Eye (tissue), 1 donor: ENCODE results near the gene RBBP8NL.

Experiments
- DNase-seq: peaks from one replicate; pipeline ENCODE4 v3.0.0-alpha.2; 2015

The RBBP8NL gene

DNA sequence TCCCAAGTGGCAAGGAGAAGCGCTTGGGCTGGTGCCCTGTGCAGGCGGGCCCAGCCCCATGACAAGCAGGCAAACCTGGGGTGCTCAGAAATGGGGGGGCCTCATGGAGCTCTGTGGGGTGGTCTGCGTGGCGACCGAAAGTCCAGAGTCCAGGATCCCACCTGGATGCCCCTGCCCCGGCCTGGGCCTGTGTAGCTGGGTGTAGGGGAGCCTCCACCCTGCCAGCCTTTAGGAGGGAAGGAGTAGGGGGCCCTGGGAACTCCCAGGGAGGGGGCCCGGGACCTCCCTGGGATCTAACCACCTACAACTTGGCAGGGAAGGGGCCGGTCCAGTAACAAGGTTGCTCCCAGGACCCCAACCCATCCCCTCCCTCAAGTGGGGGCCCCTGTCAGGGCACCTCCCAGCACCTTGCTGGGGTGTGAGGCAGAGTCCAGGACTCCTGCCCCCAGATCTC, 55.7 kb downstream of the RBBP8NL start:
- no peak for DNase-seq

DNA sequence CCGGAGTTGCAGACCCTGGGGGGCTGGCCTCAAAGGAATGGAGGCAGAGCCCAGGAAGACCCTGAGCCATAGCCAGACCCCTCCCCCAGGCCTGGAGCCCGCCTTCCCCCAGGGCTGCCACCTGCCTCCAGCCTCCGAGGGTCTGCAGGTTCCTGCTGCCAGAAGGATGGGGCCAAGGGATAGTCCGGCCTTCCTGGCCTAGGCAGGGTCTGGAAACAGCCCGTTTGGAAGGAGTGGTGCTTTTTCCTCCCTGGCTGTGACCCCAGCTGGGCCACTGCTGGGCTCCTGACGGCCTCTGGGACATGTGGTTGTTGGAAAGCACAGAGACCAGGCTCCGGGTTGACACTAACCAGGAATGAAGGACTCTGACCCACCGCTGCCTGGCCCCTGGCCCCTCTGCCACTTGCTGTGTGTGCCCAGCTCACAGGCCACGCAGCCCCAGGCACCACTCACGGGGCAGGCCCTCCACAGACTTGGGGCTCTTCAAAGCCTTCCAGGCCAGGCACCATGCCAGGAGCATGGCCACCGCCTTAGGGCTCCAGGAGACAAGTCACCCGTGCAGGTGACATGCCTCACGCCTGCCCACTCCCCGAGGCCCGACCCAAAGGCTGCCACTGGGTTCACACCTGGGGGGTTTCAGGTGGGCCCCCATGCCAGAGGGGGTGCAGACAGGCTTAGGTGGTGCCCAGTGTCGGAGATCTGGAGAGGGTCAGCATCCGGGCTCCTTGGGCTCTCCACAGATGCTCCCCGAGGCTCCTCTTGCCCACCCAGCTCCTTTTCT, 56.3 kb downstream of the RBBP8NL start:
- peak; percentile 42 for DNase-seq

DNA sequence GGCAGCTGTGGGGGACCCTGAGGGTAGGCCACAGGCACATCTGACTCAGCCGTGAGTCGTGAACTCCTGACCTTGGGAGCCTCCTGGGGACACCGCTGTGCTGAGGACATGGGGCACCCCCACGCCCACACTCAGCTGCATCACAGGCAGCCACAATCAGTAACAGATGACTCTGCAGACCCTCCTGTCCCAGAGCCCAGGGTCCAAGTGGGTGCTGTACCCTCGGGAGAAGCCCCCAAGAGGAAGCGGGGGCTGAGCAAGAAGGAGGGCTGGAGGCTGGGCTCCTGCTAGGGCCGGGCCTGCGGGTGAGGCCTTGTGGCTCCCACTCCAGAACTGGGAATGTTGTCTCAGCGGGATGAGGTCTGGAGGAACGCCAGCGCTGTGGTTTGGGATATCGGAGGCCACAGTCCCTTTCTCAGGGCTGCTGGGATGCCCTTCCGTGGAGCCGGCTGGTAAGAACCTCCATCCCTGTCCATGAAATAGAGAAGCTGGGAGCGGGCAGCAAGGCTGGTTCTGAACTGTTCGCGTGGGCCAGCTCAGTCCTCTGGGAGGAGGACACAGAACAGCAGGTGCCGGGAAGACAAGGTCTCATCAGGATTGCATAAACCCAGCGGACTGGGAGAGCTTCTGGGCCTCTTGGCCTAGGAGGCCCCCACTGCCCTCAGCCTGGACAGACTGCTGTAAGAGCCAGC, 57.1 kb downstream of the RBBP8NL start:
- DNase-seq = peak; percentile 53

DNA sequence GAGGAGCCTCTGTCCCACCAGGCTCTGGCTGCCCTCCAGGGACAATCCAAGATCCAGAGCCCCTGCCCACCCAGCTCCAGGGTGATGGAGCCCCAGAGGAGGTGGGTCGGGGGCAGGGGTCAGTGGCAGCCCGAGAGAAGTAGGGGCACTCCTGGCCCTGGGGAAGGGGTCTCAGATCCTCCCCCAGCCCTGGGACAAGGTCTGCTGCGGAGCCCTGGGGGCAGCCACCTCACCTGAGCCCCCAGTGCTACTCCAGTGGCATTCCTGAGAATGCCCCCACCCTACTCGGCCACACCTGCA, 57.6 kb downstream of the RBBP8NL start:
- no peak for DNase-seq

DNA sequence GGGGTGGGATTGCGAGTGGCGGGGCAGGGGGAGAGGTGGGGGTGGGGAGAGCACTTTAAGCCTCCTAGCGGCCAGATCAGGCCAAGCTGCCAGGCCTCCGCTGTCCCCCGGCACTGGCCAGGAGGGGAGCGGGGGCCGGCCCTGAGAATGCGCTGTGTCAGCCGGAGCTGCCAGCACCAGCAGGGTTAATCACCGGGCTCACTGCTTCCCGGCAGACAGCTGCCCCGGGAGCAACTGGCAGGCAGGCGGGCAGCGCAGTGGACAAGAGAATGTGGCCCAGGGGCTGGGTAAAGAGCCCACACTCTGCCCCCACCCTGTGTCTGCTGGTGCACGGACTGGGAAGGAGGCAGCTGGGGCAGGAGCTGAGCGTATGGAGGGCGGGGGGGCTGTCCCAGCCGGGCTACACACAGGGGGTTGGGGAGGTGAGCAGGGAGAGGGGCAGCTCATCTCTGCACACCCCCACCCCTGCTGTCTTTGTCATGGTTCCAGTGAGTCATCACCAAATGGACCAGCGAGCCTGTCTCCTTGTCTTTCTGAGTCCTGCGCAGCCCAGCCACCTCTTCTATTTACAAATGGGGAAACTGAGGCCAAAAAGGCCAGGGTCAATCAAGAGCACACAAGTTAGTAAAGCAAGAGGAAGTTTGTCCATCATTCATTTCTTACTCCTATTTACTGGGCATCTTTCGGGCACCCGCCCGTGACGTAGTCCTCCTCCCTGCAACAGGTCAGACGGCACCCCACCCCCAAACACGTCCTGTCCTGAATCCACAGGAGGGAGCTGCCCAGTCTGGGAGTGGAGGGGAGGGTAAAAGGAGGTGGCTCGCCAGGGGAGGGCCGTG, 58.1 kb downstream of the RBBP8NL start:
- peak; percentile 86 for DNase-seq

DNA sequence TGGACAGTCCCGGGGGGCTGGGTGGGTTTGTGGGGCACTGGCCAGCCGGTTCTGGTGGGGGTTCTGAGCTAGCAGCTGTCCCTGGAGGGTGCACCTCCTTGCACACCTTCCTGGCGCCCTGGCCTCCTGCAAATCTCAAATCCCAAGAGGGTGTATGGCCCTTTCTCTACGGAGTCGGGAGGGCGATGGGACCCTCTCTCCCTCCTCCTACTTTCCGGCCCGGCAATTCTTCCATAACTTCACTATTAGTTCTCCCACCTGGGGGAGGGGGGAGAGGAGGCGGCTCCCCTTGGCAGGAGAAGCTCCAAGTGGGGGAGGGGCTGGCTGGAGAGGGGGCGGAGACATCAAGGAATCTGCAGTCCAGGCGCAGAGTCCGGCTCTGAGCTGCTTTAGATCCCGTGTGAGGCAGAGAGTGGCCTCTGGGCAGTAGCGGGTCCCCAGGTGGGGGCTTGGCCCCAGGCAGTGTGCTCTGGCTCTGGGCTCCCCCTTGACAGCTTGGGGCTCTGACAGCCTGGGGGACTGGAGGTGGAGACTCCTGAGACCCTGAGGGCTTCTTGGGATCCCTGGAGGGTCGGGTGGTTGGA, 58.9 kb downstream of the RBBP8NL start:
- peak; percentile 80 for DNase-seq

DNA sequence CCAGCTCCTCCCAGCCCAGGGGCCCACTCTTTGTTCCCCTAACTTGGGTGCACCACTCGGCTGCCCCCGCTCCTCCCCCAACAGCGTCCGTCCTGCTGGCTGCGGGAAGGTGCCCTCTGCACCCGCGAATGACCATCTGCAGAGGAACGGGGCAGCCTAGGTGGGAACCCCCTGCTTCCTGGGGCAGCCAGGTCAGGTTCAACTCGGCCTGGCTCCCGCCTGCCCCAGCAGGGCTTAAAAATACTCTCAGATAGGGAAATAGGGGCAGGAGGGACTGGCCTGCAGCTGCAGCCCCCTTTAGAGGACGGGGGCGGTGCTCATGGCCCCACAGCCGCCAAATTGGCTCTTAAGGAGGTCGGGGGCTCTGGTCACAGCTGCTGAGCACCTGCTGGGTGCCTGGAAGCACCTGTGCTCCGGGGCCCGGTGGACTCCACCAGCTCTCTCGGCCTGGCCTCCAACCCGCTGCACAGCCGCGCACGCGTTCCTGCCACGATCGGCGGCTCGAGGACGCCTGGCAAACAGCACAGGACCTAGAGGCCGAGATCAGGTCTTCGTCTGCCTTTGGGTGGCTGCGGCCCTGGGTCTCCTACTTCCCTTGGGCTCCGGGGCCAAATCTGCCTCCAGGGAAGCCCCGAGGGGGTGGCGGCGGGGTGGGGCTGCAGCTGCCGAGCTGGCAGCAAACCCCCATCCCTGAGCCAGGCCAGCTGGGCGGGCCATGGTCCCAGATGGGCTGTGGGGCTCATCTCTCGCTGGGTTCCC, 59.5 kb downstream of the RBBP8NL start:
- peak; percentile 78 for DNase-seq

DNA sequence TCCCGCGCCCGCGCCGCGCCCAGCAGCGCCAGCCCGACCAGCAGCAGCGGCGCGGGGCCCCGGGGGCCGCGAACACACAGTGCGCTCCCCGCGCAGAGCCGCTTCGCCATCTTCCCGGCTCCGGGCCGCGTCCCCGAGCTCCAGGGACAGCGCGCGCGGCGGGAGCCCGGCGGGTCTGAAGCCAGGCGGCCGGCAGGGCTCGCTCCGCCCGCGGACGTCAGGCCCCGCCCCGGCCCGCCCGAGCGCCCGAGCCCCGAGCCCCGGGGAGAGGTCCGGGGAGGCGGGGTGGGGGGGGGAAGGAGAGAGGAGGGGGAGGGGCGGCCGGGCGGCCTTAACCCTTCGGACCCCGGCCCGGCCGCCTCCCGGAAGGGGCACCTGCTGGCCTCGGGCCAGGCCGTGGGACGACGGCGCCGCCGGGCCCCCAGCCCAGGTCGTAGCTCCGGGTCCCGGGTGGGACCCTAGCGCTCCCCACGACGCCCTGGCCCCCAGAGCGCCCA, 60.2 kb downstream of the RBBP8NL start, which contains the start of gene LAMA5:
Gene LAMA5 (minus strand): TSS at position 177 of the 497 bp plus-strand sequence. CDS start 67 bp downstream, at position 110.
- peak; percentile 77 for DNase-seq

DNA sequence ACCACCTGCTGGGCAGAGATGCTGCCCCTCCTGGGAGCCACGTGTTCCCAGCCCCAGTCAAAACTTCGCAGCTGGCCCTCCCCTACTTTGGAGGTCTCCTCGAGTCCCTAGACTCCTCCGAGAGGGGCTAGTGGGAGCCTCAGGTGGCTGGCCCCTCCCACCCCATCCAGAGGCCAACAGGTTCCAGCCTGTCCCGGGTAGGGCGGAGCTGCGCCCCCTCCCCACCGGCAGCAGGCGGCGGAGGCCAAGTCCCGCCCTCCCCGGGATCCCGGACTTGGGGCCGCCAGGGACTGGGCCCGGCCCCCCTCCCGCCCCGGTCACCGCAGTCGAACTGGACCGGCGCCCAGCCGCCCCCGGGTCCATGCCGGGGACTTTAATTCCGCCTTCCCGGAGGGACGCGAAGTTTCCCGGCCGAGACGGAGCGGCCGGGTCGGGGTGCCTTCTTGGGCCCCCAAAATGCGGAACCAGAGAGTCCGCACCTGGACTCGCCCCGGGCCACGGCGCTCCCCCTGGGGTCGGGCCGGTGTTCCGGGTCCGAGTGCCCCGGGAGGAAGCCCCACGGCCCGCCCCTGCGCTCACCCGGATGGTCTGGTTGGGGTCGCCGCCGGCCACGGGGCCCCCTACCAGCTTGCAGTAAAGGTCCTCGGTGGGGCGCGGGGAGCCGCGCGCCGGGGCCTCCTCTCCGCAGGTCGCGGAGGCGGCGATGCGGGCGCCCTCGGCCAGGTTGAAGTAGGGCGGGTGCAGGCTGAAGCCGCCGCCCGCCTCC, 60.8 kb downstream of the RBBP8NL start:
- DNase-seq = peak; percentile 56

DNA sequence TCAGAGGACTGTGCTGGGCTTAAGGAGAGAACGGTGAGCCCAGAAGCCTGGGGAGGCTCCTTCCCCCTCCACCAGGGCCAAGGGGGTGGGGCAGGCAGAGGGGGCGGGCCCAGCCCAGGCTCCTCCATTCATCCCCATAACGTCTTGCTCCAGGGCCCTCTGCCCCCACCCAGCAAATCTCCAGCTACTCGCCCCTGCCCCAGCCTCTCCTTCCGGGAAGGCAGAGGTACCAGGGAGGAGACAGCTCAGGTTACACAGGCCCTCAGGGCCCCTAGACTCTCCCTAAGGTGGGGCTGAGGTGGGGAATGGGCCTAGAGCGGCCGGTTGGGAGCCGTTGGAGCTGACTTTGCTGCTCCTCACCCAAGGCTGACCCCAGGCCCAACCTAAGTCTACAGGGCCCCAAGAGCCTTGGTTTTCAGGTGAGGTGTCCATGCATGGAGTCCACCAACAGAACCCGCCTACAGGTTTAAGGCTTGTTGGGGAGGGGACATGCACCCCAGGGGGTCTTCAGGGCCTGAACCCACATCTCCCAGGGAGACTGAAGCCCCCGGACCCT, 61.4 kb downstream of the RBBP8NL start:
- DNase-seq = peak; percentile 45

DNA sequence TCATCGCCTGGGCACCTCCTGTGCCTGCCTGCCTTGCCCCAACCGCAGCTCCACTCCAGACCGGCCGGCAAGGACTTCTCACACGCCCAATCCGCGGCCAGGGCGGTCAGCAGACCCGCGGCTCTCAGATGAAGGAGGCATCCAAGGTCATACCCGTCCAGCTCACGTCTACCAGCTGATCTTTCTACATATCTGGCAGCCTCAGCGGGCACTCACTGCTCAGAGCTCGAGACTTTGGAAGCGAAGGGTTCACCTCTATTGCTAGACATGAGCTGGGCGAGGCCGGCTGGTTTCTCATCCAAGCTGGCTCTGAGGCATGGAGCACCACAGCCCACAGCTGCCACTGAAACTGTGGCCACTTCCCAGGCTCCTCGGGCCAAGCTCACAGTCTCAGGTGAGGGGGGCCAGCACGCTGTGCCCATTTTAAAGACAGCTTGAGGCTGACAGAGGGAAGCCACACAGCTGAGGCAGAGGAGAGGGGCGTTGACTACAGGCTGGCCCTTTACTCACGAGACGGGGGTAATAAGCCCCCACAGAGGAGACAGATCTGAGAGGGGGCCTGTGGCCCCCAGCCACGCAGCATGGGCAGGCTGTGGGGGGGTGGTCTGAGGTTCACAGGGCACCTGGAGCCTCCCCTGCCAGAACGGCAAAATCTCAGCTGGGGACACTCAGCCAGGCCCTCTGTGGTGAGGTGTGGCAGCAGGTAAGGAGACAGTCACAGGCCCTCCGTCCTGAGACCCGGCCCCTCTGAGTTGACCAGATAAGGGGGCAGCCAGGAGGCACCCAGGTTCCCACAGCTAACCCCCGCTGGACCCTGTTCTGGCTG, 62.2 kb downstream of the RBBP8NL start:
- DNase-seq = peak; percentile 13

DNA sequence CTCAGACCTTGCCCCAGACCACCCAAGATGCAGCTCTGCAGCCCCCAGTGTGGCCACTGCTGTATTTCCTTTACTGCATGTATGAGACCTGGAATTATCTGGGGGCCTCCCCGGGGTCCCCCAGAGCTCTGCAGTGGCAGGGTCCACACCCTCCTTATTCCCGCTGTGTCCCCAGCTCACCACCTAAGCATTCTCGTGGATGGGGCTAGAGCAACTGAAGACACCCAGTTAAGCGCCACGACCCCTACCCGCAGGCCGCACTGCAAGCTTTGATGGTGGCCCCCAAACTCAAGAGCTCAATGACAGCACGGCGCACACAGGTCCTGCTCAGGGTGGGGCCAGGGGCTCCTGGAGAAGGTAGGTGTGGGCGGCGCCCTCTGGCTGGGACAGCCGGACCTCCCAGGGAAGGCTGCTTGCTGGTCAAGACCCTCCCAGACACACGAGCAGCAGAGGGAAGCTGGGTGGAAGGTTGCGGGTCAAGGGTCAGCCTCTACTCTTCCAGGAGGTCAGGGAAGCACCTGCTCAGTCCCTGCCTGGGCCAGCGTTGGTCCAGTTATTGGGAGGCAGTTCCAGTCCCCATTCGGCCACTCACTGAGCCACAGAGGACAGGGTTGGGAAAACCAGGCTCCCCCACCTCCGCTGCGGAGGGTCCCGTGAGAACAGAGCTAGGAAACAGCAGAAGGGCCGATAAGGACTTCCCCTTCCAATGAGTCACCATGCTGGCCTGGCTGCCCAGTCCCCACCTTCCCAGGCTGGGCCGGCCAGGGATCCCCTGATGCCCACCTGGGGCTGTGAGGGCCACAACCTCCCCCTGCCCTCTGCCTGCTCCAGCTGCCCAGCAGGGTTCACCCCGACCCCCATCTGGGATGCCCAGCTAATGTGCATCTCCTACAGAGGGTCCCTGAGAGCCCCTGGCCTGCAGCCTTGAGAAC, 63.2 kb downstream of the RBBP8NL start:
- DNase-seq = peak; percentile 17

DNA sequence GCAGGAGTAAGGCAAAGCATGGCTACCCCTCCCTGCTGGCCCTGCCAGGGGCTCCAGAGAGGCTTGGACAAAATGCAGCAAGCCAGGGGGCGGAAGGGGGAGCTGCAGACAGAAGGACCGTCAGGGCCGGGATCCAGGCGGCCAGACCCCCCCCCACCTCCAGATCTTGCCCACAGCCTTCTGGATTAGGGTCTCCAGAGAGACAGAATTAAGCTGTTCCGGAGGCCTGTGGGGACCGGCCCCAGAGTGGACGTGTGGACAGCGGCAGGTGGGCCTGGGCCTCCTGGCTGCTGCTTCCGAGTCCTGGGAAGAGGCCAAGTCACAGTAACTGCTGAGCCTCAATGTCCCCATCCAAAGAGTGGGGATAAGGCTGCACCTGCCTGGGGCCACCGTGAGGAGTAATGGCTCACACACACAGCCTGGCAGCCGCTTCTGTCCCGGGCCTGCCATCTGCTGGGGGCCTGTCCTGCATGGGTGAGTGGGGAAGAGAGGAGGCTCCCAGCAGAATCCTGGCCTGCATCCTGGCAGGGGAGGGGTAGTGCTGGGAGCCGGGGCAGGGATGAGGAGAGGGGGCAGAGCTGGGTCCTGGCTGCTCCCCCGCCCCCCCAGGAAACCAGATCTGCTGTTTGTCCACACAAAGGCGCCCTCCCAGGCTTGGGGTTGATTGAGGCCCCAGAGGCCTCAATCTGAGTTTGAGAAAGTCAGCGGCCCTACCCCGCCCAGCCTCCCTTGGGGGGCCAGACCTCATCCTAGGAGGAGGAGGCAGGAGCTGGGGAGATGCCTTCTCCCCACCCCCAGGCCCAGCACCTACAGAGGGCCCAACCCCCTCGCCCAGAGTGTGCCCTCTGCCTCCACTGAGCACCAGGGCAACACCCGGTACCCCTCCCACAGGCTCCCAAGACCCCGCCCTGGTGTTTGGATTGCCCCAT, 64.1 kb downstream of the RBBP8NL start:
- DNase-seq = peak; percentile 32

DNA sequence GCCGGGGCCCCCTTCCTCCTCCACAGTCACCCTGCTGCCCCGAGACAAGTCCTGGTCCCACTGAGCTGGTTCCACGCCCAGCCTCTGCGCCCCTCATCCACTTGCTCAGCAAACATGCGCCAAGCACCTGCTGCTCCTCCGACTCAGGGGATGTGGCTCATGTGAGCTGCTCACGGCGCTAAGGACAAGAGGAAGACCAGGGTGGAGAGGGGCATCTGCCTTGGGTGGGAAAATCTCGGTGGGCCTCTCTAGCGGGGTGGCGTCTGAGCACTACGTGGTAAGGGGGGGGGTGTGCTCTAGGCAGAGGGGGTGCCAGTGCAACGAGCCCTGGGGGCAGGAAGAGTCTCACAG, 64.8 kb downstream of the RBBP8NL start:
- peak; percentile 16 for DNase-seq

DNA sequence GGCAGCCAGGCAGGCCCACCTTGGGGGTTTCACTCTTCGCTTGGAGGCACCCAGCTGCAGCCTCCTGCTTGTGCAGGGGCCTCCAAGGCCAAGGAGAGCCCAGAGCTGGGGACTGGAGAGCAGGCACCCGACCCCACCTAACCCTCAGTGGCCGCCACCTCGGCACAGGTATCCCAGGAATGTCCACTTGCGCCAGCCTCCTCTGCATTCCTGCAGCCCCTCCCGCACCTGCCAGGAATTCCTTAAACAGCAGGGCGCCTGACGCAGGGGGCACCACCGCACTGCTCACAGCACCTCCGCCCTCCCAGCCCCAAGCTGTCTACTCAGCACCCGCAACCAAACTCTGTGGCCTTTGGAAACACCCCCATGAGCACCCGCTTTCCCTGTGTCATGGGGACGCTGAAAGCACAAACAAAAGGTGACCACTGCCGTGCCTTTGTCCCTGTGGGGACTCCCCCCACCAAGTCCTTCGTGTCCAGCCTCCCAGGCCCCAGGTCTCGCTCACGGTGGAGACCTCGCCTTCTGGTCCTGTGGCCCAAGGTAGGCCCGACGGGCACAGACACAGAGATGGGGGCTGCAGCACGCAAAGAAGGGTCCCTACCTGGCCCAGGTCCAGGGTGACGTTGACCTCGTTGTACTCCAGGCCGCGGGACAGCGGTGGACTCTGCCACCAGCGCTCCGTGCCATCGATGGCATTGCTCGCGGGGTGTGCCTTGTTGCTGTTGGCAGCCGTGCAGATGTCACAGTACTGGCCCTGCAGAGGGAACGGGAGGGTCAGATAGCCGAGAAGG, 65.3 kb downstream of the RBBP8NL start:
- DNase-seq = no peak

DNA sequence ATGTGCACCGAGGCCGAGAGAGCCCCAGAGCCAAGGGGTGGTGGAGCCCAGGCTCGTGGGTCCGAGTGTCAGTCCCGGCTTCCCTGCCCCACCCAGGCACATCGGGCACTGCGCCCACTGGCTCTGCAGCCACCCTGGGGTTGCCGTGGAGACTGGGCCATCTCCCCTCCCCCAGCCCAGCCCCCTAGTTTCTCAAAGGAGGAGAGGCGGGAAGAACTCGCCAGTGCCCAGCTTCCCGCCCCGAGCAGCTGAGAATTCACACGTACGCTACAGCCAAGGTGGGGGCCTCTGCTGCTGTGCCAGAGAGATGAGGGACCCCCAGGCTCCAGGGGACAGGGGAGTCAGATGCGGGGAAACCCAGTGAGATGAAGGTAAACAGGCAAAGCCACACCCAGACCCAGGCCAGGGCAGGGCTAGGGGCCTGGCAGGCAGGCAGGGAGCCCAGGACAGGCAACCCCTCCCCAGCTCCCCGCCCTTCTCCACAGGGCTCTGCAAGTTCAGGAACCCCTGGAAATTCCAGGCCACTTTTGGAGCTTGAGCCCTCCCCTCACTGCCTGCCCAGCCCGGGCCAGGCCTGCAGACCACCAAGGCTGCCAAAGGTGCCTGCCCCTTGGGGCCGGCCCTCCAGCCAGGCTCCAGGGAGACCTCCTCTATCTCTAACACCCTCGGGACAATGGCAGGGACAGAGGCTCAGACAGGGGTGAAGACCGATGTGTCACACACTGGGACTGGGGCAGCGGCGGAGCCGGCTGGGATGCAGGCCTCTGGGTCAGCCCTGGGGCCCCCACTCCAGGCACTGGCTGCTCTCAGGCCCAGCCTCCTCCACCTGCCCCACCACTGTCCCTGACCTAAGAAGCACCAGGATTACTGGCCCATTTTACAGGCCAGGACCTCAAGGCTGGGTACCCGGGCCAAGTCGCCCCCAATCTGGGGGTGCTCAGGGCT, 66.2 kb downstream of the RBBP8NL start:
- DNase-seq = peak; percentile 47
